Hematopoietic multipotent progenitor cell treated with erythropoietin and hydrocortisone succinate and interleukin-3 and kit ligand, for 4 days (in vitro differentiated cells): ENCODE data around the gene IQGAP1.

Experiments used
- DNase-seq: peaks from one replicate; pipeline ENCODE4 v3.0.0-alpha.2; 2015

Gene IQGAP1

GRCh38 chr15:90449206-90449735, 61.2 kb downstream of the IQGAP1 start:
- no peak for DNase-seq

GRCh38 chr15:90451053-90451850, 63.2 kb downstream of the IQGAP1 start:
- no peak for DNase-seq

- no peak for DNase-seq
Measured at GRCh38 chr15:90456236-90456635, 68.2 kb downstream of the IQGAP1 start.

- no peak for DNase-seq
Measured at GRCh38 chr15:90458061-90458460, 70.0 kb downstream of the IQGAP1 start.

GRCh38 chr15:90459368-90459767, 71.3 kb downstream of the IQGAP1 start:
- no peak for DNase-seq

GRCh38 chr15:90460142-90460824, 72.2 kb downstream of the IQGAP1 start:
- no peak for DNase-seq

- no peak for DNase-seq
Measured at GRCh38 chr15:90463381-90463780, 75.3 kb downstream of the IQGAP1 start.

GRCh38 chr15:90465140-90465929, 77.3 kb downstream of the IQGAP1 start:
- DNase-seq, result no peak

GRCh38 chr15:90465930-90466567, 78.0 kb downstream of the IQGAP1 start:
- no peak for DNase-seq

GRCh38 chr15:90469723-90470122, 81.7 kb downstream of the IQGAP1 start:
- DNase-seq, result no peak

GRCh38 chr15:90470453-90470852, 82.4 kb downstream of the IQGAP1 start:
- no peak for DNase-seq

GRCh38 chr15:90471126-90471525, 83.1 kb downstream of the IQGAP1 start:
- DNase-seq, result no peak

GRCh38 chr15:90471769-90472168, 83.7 kb downstream of the IQGAP1 start:
- no peak for DNase-seq

- DNase-seq, result no peak
Measured at GRCh38 chr15:90478846-90479481, 90.9 kb downstream of the IQGAP1 start.

- DNase-seq, result no peak
Measured at GRCh38 chr15:90479656-90480055, 91.6 kb downstream of the IQGAP1 start.

GRCh38 chr15:90481023-90481422, 93.0 kb downstream of the IQGAP1 start:
- peak; percentile 86 for DNase-seq

- peak; percentile 81 for DNase-seq
Measured at GRCh38 chr15:90482124-90483011, 94.3 kb downstream of the IQGAP1 start.

- no peak for DNase-seq
Measured at GRCh38 chr15:90483012-90483307, 94.9 kb downstream of the IQGAP1 start.

- DNase-seq, result no peak
Measured at GRCh38 chr15:90483637-90484036, 95.6 kb downstream of the IQGAP1 start.

GRCh38 chr15:90487186-90487585, 99.1 kb downstream of the IQGAP1 start:
- no peak for DNase-seq

- DNase-seq, result no peak
Measured at GRCh38 chr15:90489514-90489913, 101.5 kb downstream of the IQGAP1 start.
